ENCODE measurements around the gene TMEM243.
"Not testable (repeated sequence)": the region's sequence is repeated elsewhere in the genome, so short reads cannot be mapped to it uniquely, and the experiment has no call there.

Gene TMEM243

GRCh38 chr7:87219545-87220025 lies at the start of gene TMEM243:
Gene TMEM243, minus strand, starts transcription at chr7:87219732. Its CDS starts 229 bp downstream, at chr7:87219503.
- DNase-seq: peak in 44 of 56 donors; percentile 9 to 70 (median 52)

- no peak for DNase-seq
Observed at GRCh38 chr7:87267239-87267900, 47.8 kb upstream of the TMEM243 start.

GRCh38 chr7:87263537-87263936 lies 44.0 kb upstream of the TMEM243 start:
- no peak for DNase-seq

- DNase-seq: no peak
Observed at GRCh38 chr7:87253589-87254087, 34.1 kb upstream of the TMEM243 start.

- not testable (repeated sequence) for DNase-seq
Observed at GRCh38 chr7:87245671-87246070, 26.1 kb upstream of the TMEM243 start.

- DNase-seq: not testable (repeated sequence)
Observed at GRCh38 chr7:87238464-87239051, 19.0 kb upstream of the TMEM243 start.

GRCh38 chr7:87234949-87235348 lies 15.4 kb upstream of the TMEM243 start:
- DNase-seq: no peak

- peak in 2 of 56 donors; percentile 3 to 11 for DNase-seq
Observed at GRCh38 chr7:87231711-87232110, 12.2 kb upstream of the TMEM243 start.

GRCh38 chr7:87231258-87231657 lies 11.7 kb upstream of the TMEM243 start:
- DNase-seq: peak in 34 of 56 donors; percentile 5 to 80 (median 33)

GRCh38 chr7:87226495-87226894 lies 7.0 kb upstream of the TMEM243 start:
- DNase-seq: no peak

- no peak for DNase-seq
Observed at GRCh38 chr7:87225696-87226095, 6.2 kb upstream of the TMEM243 start.

- no peak for DNase-seq
Observed at GRCh38 chr7:87223666-87224065, 4.1 kb upstream of the TMEM243 start.

- DNase-seq: peak in 20 of 56 donors; percentile 7 to 61 (median 30)
Observed at GRCh38 chr7:87220734-87221215, 1.2 kb upstream of the TMEM243 start.

GRCh38 chr7:87220026-87220733 lies 648 bp upstream of the TMEM243 start:
- peak in 55 of 56 donors; percentile 5 to 84 (median 63) for DNase-seq

- DNase-seq: peak in 38 of 56 donors; percentile 5 to 67 (median 40)
Observed at GRCh38 chr7:87218796-87219544, 562 bp downstream of the TMEM243 start.

GRCh38 chr7:87217983-87218653 lies 1.4 kb downstream of the TMEM243 start:
- DNase-seq: no peak

GRCh38 chr7:87216701-87217508 lies 2.6 kb downstream of the TMEM243 start:
- peak in 4 of 56 donors; percentile 7 to 20 (median 12) for DNase-seq

GRCh38 chr7:87215046-87215445 lies 4.5 kb downstream of the TMEM243 start:
- no peak for DNase-seq

- DNase-seq: no peak
Observed at GRCh38 chr7:87213811-87214210, 5.7 kb downstream of the TMEM243 start.

- DNase-seq: no peak
Observed at GRCh38 chr7:87213252-87213651, 6.3 kb downstream of the TMEM243 start.

All from amygdala (tissue), 56 donors.